HG03558 (cell line): ENCODE results near the gene MYMK.

Experiments used
- ATAC-seq: cut with Tn5 transposase; IDR thresholded peaks from one replicate; pipeline ENCODE4 v1.9.1; 2021; ENCODE audit warnings: moderate number of reproducible peaks; ENCODE audit not compliant: unreplicated experiment; ENCODE audit errors: extremely low read depth

The MYMK gene

DNA sequence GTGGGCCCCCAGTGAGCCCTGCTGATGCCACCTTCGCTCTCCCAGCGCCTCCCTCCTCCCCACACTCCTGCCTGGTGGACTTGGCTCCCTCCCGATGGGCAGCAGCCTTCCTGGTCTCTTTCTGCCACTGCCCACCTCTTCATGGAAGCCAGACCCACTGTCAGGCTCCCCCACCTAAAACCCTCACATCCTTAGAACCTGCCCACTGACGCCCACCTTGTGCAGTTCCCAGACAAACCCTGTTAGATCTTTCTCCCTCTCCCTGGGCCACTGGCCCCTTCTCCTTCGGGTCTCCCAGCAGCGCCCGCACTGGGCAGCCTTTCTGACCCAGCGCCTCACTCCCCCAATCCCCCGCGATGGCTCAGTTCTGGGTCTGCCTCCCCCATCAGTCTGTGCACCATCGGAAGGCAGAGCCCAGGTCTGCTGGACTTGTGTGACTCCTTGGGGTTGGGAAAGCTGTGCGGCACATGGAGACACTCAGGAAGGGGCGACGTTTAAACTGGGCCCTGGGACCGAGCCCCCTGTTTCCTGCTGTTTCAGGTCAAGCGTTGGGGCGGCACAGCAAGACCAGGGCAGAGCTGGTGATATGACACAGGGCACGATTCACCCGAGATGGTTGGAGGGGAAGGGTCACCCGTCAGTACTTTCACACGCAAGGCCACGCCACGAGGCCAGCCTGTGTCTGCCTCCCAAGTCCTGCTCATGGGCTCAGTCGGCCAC lies 17.4 kb downstream of the MYMK start:
- ATAC-seq: no peak

DNA sequence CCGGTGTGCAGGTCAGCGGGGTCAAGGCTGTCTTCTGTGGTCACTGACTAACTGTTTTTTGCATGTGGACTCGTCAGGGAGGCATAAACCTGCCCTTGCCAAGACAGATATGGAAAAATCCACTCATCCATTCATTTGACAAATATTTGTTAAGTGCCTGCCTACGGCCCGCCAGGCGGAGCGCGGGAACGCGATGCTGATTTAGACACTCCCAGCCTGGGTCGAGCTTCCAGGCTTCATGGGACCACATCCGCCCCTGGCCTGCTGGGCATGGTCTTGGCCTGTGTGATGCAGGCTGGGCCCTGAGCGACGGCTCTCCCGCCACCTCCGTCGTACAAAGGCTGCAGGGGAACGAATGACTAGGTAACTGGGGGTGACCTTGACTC lies 18.1 kb downstream of the MYMK start:
- no peak for ATAC-seq

DNA sequence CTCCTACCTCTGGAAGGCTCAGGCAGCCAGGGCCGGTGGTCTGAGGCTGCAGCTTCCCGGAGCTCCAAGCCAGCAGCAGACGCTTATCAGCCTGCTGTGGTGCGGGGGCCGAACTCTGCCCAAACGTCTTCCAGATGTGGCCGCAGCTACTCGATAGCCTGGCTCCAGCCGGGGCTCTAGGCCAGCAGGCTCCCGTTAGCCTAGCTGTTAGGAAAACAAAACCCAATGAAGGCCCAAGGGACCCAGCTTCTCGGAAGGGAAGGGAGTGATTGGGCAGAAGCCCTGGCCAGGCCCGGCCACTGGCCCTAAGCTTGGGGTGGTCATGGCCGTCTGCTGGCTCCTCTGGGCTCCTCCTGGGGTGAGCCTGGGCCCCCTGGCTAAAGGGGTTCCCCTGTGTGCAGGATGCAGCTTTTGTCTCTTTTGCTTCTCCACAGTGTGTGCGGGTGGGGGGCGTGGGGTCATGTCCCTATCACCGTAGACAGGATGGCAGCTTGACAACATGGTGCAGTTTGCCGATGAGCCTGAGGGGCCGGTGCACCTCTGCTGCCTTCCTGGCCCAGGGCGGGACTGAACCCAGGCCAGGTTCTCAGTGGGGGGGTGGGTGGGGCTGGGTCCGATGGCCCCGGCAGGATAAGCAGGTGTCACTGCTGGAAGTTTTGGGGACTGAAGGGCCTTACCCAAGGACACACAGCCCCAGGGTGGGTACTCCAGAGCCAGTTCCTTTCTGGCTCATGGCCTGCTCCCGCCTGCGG lies 18.7 kb downstream of the MYMK start:
- no peak for ATAC-seq

DNA sequence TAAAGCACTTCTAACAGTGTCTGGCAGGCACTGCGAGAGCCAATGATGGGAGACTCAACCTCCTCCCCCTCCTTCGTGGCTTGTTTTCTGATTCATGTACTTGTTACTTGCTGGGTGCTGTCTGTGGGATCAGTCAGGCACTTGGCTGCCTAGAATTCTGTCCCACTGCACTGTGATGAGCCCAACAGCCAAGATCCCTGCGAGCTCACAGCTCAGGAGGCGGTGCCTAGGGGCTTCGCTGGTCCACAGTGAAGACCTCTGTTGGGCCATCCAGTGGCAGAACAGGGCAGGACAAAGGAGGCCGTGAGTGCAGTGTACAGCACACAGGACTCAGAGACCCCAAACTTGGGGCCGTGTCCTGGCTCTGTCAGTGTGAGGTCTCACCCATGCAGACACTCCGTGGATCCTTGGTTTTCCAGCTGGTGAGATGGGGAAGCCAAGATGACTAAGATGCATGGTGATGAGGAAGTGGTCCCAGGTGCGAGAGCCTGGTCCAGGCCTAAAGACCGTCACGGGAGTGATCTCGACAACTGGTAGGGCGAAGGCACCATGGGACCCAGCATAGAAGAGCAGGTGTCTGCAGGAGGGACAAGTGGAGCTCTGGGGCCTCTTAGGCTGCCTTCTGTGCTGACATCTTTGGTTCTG lies 19.5 kb downstream of the MYMK start:
- no peak for ATAC-seq

DNA sequence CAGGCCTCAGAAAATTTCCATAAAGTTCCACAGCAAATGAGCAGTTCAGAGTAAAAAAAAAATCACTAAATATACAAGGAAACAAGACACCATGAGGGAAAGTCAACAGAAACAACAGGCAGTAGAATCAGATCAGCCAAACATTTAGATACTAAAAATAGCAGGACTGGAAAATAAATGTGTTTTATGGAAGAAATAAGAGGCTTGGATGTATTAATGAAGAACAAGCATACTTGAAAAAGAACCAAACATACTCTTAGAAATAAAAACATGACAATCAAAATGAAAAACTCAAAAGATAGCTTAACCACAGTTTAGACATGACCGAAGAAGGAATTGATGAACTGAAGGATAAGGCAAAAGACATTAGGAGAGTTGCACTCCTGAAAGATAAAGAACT lies 22.6 kb downstream of the MYMK start:
- ATAC-seq: no peak

DNA sequence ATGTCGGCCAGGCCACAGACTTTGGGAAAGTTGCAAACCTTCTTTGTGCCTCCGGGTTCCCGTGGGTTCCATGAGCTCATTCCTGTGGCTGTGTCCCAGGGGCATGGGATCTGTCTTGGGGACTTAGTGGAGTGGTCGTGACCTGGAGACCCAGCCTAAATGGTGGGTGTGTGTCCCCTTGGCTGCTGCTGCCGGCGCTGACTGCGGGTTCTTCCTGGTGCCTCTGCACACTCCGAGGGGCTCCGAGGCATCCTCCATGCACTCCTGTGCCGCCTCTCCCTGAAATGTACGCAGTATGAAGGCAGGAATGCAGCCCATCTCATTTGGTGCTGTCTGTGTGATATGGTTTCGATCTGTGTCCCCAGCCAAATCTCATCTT lies 24.9 kb downstream of the MYMK start:
- no peak for ATAC-seq

DNA sequence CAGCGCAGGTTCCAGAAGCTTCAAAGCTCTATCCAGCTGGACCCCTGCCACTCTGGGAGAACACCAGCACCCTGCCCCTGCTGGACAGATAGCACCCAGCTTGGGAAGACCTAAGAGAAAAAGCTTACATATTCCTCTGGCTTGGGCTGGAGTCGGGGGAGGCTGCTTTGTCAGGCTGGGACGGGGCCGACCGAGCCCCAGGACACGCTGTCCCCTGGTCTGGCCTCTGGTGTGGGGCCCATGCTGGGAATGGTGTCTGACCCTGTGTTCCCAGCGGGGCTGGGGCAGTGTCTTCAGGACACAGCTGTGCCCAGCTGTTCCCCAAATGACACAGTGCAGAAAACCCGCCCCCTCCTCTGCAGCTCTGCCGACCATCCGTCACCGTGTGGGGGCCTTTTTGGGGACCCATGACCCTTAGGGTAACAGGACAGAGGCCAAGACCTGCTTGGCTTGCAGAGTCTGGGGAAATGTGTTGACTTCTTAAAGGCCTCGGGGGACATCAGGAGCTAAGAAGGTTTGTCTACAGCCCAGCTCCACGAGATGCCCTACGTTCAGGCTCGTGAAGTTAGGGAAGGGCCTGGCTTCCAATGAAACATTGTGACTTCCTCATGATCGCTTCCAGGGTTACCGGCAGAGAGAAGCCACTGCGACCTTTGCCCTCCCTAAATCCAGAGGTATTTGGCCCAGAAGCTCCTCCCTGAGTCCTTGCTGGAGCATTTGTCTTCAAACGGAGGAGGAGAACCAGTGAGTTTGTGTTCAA lies 25.4 kb downstream of the MYMK start:
- no peak for ATAC-seq

DNA sequence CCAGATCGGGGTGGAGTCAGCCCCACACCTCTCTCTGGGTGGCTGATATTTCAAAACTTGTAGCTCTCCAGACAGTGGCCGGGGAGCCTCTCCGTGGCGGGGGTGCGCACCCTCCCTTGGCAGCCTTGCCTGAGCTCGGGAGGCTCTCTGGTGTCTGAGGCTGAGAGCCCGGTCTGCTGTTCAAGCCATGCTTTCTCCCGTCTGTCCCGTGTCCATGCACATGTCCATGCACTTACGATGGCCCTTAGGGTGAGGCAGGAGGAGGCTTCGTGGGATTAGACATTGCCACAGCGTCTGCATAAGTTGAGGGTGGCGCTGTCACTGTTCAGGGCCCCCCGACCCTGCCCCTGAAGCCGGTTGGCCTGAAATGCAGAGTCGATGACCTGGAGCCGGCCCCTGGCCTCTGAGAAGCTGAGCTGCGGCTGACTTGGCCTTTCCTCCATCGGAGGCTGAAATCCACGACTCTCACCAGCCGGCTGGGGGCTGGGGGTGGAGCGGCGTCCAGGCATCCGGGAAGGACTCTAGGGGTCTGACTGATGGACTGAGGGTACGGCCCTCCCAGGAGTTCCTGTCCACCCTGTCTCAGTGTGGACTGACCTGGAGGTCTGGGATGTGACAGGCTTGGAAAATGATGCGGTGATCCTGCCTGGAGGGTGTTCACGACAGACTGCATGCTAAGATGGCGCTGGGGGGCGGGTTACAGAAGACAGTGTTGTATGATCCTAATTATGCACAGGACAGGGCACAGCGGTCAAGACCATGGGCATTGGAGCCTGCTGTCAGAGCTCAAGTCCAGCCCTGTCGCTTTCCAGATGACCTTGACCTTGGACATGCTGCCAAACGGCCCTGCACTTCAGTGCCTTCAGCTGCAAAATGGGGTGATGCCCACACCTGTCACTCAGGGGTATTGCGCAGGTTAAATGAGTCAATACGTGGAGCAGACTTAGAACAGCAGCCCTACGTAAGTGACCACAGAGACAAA lies 27.6 kb downstream of the MYMK start:
- no peak for ATAC-seq

DNA sequence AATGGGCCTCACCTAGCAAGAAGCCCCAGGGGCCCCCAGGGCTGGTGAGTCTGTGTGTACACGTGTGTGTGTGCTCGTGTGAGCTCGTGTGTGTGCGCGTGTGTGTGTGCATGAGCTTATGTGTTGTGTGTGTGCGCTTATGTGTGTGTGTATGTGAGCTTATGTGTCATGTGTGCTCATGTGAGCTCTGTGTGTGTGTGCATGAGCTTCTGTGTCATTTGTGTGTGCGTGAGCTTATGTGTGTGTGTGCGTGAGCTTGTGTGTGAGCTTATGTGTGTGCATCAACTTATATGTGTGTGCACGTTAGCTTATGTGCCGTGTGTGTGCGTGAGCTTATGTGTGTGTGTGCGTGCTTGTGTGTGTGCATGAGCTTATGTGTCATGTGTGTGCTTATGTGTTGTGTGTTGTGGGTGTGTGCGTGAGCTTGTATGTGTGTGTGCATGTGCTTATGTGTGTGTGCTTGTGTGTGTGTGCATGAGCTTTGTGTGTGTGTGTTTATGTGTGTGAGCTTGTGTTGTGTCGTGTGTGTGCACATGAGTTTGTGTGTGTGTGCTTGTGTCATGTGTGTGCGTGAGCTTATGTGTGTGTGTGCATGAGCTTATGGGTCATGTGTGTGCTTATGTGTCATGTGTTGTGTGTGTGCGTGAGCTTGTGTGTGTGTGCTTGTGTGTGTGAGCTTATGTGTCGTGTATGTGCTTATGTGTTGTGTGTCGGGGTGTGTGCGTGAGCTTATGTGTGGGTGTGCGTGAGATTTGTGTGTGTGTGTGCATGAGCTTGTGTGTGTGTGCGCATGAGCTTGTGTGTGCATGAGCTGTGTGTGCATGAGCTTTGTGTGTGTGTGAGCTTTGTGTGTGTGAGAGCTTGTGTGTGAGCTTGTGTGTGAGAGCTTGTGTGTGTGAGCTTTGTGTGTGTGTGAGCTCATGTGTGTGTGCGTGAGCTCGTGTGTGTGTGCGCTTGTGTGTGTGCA lies 29.1 kb downstream of the MYMK start:
- ATAC-seq: no peak

DNA sequence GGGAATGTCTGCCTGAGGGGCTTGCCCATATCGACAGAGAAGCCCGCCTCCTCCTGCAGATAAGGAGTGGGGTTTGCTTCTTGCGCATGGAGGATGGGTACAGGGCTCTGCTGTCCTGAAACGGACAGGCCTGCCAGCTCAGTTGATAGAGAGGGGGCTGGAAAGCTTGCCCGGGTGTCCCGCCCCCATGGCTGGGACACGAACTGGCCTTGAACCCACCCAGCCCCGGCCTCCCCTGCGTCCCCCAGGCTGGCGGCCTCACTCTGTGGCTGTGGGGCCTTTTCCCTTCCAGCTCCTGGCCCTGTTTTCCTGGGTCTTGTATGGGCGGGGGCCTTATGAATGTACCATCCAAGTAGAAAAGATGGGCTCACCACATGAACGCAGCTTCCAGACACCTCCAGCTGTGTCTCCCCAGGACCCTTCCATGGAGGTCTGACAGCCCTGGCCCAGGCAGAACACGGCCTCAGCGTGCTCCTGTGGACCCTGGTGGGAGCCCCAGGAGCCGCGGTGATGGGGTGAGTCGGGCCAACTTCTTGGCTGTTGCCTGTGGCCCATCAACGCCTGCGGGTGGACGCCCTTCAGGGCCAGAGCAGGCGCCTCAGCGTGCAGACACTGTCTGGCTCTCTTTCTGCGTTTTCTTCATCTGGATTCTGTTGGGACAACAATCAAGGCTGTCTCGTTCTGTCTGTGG lies 30.0 kb downstream of the MYMK start:
- ATAC-seq: no peak

DNA sequence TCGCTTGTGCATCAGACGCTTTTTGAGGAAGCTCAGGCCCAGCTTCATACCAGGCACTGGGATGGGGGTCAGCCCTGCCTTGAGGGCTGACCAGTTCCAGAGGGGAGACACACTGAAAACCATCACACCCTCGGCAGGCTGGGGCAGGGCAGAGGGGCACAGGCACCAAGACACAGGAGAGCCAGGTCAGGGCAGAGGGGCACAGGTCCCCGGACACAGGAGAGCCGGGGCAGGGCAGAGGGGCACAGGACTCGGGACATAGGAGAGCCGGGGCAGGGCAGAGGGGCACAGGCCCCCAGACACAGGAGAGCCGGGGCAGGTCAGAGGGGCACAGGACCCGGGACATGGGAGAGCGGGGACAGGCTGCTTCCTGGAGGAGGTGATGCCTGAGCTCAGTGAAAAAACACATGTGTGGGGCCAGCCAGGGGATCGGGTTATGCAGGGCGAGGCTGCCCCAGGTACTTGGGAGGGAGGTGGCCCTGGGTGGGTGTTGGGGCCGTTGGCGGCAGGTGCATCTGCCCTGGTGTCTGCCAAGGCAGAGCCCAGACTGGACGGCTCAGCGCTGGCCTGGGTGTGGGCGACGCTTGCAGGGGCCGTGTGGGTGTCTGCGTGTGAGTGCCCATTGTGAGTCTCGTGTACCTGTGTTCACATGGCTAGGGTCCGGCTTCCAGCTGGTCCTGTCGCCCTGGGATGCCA lies 30.8 kb downstream of the MYMK start:
- ATAC-seq: no peak

DNA sequence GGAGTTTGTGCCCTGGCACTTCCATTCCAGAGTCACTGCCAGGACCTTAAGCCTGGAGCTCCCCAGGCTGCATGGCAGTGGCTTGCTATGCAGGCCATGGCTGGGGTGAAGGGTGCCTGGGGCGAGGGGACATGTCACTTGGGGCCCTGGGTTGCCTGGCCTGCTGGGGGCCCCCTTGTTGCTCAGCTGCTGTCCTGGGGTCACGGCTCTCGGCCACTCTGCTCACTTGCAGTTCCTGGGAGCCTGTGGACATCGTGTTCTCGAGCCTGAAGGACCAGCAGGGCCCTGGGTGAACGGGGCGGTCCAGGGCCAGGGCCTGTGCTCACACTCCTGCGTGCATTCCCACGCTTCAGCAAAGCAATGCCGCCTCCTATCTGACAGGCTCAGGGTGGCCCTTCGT lies 31.3 kb downstream of the MYMK start:
- no peak for ATAC-seq

DNA sequence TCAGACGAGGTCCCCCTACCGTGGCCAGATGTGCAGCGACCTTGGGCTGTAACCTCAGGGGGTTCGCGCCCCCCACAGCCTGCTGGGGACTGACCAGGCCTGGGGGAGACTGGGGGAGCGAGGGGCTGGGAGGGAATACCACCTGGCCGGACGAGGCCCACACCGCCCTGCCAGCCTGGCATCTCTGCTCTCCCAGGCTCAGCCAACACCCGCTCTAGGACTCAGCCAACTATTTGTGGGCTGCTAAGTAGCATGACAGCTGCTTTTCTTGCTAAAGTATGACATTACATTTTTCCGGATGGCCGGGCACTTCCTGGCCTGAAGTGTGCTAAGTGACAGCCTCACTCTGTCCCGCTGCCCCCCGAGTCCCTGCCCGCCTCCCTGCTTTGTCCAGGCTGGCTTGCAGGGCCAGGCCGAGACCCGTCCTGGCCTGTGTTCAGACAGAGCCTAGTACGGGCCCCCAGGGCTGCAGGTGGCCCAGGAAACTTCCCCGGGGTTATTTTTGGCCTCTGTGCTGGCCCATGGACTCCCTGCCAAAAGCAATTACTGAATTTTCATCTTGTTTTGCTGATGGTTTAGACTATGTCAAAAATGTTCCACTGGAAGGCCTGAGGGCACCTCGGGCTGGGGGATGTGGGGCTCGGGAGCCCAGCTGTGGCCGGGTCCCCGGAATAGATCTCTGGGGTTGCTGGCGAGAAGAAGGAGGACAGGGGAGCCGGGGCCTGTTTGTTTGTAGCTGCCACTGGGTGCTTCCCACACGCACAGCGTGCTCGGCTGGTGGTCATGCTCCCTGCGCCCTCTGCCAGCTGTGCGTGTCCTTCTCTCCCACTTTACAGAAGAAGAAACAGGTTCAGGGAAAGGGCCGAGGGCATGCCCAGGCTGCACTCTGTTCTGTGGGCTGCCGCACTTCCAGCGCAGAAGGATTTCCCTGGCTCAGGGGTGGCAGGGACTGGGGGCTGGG lies 32.4 kb downstream of the MYMK start:
- no peak for ATAC-seq

DNA sequence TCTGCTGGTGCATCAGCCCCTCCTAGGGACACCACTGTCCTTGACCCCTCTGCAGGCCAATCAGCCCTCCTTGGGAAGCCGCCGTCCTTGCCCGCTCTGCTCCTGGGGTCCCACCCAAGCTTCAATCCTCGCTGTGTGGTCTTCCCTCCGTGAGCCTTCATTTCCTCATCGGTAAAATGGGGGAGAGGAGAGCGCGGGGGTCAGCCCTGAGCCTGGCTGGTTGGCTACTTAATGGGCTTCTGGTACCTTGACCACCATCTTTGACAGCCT lies 33.2 kb downstream of the MYMK start:
- no peak for ATAC-seq

DNA sequence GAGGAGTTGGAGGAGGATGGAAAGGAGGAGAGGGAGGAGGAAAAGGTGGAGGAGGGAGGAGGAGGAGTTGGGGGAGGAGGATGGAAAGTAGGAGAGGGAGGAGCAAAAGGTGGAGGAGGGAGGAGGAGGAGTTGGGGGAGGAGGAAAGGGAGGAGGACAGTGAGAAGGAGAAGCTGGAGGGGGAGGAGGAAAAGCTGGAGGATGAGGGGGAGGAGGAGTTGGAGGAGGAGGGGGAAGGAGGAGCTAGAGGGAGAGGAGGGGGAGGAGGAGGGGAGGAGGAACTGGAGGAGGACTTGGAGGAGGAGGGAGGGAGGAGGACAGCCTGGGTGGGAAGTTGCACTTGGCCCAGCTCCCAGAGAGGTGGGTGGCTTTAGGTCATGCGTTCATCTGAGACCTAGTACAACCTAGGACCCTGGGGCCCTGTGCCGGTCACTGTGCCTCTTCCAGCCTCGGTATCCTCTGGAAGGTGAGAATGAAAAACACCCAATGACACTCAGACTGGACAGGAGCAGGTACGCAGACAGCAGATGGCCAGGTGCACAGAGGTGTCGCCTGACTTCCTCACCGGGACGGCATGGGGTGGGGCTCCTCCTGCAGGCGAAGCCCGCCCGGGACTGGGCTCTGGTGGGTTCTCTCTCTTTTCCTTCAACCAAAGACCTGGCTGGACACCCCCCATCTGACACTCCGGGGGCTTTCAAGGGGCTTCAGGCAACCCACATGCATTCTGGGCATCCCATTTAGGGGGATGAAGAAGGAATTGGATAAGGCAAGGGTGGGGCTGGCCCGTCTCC lies 33.7 kb downstream of the MYMK start:
- ATAC-seq: no peak

DNA sequence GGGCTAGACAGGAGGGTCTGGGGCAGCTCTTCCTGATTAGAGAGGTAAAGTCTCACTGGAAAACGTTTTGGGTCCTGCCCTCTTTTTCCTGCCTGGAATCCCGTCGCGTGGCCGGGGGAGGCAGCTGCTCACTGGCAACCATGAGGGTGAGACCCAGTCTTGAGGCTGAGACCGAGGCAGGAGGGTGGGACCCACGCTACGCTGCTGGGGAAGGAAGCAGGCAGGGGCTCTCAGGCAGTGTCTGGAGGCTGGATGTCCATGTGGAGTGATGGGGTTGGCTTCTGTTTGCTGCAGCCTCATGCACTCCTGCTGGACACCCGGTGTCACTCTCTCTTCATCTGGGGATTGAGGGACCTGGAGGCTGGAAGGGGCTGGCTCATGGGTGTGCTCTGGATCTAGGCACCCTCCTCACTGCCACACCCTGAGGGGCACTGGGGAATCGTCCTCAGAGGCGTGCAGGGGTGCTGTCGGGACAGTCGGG lies 34.5 kb downstream of the MYMK start:
- ATAC-seq: no peak
